Measurements from ENCODE around the gene PXYLP1.

Gene PXYLP1

DNA sequence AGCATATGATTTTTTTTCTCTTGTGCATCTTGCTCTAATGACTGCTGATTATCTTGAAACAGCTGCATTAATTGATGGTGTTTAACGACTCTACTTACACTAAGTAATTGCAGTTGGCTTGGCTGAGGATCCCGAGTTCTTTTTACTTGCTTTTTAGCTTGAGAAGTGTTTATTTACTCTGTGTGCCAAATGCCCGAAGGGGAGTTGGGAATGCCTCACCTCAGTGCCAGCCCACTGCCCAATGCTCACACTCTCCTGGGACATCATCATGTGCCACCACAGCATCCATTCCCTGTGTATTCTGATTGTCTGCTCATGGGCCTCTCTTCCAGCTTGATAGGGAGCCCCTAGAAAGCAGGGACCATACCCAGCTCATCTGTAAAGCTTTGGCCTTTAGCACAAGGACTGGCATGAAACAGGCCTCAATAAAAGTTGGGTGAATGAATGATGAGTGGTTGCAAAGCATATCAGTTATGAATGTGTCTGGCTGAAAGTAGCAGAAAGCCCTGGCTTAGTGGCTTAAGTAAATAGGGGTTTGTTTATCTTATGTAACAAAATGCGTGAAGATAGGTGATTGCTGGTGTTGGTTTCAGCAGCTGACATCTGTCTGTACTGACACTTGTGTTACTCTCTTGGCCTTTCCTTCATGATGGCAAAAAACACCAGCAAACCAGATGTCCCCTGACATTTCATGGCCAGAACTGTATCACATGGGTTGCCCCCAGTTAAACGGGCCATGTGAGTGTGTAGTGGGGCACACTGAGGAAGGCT lies 8.1 kb downstream of the PXYLP1 start:
- Mint-ChIP-seq H3K27ac (no peak overlapping the region), H3K4me3 (peak overlapping the region; percentile 41), H3K9me3 (no peaks in the 10 kb centered on the region), H3K27me3 (no peaks in the 10 kb centered on the region), H3K4me1 (peaks cover 73% of the 10 kb centered on the region), H3K36me3 (no peaks in the 10 kb centered on the region)

DNA sequence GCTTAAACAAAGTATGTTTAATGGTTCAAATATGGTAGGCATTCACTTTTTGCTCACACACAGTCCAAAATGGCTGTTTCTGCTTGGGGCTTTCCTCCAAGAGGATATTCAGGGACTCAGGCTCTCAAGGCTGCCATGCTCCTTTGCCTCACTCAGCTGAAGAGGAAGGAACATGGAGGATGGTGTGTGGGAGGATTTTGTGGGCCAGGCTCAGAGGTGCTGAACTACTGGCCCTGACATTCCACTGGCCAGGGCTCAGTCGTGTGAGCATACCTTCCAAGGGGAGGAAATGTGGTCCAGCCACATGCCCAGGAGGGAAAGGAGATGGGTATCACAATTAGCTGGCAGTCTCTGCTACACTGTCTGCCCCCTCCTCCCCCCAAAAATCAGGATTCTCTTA lies 8.7 kb downstream of the PXYLP1 start:
- Mint-ChIP-seq H3K4me1 (peaks cover 69% of the 10 kb centered on the region), H3K27ac (no peak overlapping the region), H3K36me3 (no peaks in the 10 kb centered on the region), H3K9me3 (no peaks in the 10 kb centered on the region), H3K4me3 (no peak overlapping the region), H3K27me3 (no peaks in the 10 kb centered on the region)

- Mint-ChIP-seq H3K9me3 (no peaks in the 10 kb centered on the region), H3K27me3 (no peaks in the 10 kb centered on the region), H3K4me3 (no peak overlapping the region), H3K4me1 (peaks cover 65% of the 10 kb centered on the region), H3K27ac (peak overlapping the region; percentile 14), H3K36me3 (no peaks in the 10 kb centered on the region)
These were observed 9.3 kb downstream of the PXYLP1 start for GRCh38 chr3:141240687-141241615.

GRCh38 chr3:141241616-141242376 lies 10.2 kb downstream of the PXYLP1 start:
- Mint-ChIP-seq H3K27me3 (no peaks in the 10 kb centered on the region), H3K4me1 (peaks cover 58% of the 10 kb centered on the region), H3K9me3 (no peaks in the 10 kb centered on the region), H3K36me3 (no peaks in the 10 kb centered on the region), H3K27ac (peak overlapping the region; percentile 14), H3K4me3 (no peak overlapping the region)

- Mint-ChIP-seq H3K36me3 (no peaks in the 10 kb centered on the region), H3K4me1 (peaks cover 51% of the 10 kb centered on the region), H3K9me3 (no peaks in the 10 kb centered on the region), H3K27me3 (no peaks in the 10 kb centered on the region), H3K4me3 (peak overlapping the region; percentile 56), H3K27ac (peak overlapping the region; percentile 86)
These were observed 10.9 kb downstream of the PXYLP1 start for GRCh38 chr3:141242377-141243092.

GRCh38 chr3:141243271-141243707 lies 11.7 kb downstream of the PXYLP1 start:
- Mint-ChIP-seq H3K4me1 (peaks cover 43% of the 10 kb centered on the region), H3K36me3 (no peaks in the 10 kb centered on the region), H3K9me3 (no peaks in the 10 kb centered on the region), H3K4me3 (peak overlapping the region; percentile 56), H3K27me3 (no peaks in the 10 kb centered on the region), H3K27ac (peak overlapping the region; percentile 86)

DNA sequence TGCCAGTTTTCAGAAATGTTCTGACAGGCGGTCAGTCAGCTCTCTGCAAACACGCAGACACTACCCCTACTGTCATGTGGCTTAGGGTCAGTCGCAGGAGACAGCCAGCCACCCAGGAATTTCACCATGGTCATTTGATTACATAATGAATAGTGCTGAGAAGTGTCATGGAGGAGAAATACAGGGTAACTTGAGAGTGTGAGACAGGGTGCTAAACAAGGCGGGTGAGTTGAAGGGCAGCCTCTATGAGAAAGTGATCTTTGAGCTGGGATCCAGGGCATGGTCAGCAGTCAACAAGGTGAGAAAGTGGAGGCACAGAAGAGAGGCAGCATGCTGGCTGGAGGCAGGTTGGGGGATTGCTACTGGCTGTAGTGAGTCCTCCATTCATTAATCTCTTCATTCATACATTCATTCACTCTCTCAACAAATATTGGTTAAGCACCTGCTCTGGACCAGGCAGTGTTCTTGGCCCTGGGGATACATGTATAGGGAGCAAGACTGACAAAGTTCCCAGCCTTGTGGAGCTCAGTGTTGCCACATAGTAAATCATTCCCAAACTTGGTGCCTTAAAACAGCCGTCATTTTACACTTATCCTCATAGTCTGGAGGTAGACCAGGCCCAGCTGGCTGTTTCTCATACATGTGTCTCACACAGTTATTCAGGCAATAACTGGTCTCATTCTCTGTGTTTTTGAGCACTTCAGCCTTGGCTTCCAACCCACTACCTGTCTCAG lies 14.8 kb downstream of the PXYLP1 start:
- Mint-ChIP-seq H3K27me3 (no peaks in the 10 kb centered on the region), H3K36me3 (no peaks in the 10 kb centered on the region), H3K4me1 (peaks cover 26% of the 10 kb centered on the region), H3K9me3 (no peaks in the 10 kb centered on the region), H3K27ac (no peak overlapping the region), H3K4me3 (no peak overlapping the region)

- H3K36me3 Mint-ChIP-seq, result no peaks in the 10 kb centered on the region
- H3K9me3 Mint-ChIP-seq, result no peaks in the 10 kb centered on the region
- no peaks in the 10 kb centered on the region for H3K27me3 Mint-ChIP-seq
- H3K4me1 Mint-ChIP-seq, result peaks cover 21% of the 10 kb centered on the region
- H3K4me3 Mint-ChIP-seq, result no peak overlapping the region
- no peak overlapping the region for H3K27ac Mint-ChIP-seq
These were observed 15.3 kb downstream of the PXYLP1 start for GRCh38 chr3:141246958-141247301.

- no peaks in the 10 kb centered on the region for H3K36me3 Mint-ChIP-seq
- no peaks in the 10 kb centered on the region for H3K9me3 Mint-ChIP-seq
- no peak overlapping the region for H3K4me3 Mint-ChIP-seq
- no peak overlapping the region for H3K27ac Mint-ChIP-seq
- H3K27me3 Mint-ChIP-seq, result no peaks in the 10 kb centered on the region
- H3K4me1 Mint-ChIP-seq, result peaks cover 14% of the 10 kb centered on the region
These were observed 16.4 kb downstream of the PXYLP1 start for GRCh38 chr3:141248064-141248463.

GRCh38 chr3:141249041-141249440 lies 17.4 kb downstream of the PXYLP1 start:
- Mint-ChIP-seq H3K36me3 (no peaks in the 10 kb centered on the region), H3K4me3 (no peak overlapping the region), H3K27me3 (no peaks in the 10 kb centered on the region), H3K4me1 (peaks cover 11% of the 10 kb centered on the region), H3K27ac (no peak overlapping the region), H3K9me3 (no peaks in the 10 kb centered on the region)

DNA sequence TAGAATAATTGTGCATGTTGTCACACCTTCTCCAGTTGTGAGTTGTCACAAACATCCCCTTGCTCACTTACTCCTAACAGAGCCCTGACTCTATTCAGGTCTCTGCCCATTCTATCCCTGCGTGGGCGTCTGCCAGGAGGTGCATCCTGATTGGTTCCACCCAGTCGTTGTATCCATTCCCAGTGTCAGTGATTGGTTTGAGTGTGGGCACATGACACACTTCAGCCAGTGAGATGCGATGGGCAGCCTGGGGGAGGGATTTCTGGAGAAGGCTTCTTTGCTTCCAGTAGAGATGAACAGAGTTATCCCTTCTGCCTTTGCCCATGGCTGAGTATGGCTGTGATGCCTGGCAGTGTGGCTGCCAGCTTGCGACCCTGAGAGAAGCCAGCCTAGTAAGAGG lies 18.7 kb downstream of the PXYLP1 start:
- no peak overlapping the region for H3K27ac Mint-ChIP-seq
- no peaks in the 10 kb centered on the region for H3K27me3 Mint-ChIP-seq
- peaks cover 14% of the 10 kb centered on the region for H3K4me1 Mint-ChIP-seq
- H3K36me3 Mint-ChIP-seq, result no peaks in the 10 kb centered on the region
- H3K4me3 Mint-ChIP-seq, result no peak overlapping the region
- no peaks in the 10 kb centered on the region for H3K9me3 Mint-ChIP-seq

- H3K4me3 Mint-ChIP-seq, result no peak overlapping the region
- no peaks in the 10 kb centered on the region for H3K27me3 Mint-ChIP-seq
- H3K9me3 Mint-ChIP-seq, result no peaks in the 10 kb centered on the region
- peaks cover 19% of the 10 kb centered on the region for H3K4me1 Mint-ChIP-seq
- H3K36me3 Mint-ChIP-seq, result no peaks in the 10 kb centered on the region
- H3K27ac Mint-ChIP-seq, result no peak overlapping the region
These were observed 19.2 kb downstream of the PXYLP1 start for GRCh38 chr3:141250828-141251227.

DNA sequence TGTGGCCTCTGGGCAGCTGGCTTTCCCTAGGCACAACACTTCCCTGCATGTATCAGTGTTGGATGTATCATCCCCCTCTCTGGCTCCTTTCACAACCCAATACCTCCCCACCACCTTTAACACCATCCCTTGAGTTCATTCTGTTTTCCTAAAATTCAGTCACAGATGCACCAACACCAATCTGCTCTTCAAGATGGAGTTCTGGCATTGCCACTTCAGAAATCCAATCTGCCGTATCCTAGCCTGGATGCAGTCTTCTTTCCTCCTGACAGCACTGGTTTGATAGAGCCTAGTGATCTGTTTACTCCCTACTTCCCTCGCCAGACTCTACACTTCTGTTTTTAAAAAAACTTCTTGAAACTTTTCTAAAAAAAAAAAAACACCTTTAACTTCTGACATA lies 21.7 kb downstream of the PXYLP1 start:
- Mint-ChIP-seq H3K4me3 (no peak overlapping the region), H3K9me3 (no peaks in the 10 kb centered on the region), H3K27me3 (no peaks in the 10 kb centered on the region), H3K4me1 (peaks cover 28% of the 10 kb centered on the region), H3K36me3 (no peaks in the 10 kb centered on the region), H3K27ac (peak overlapping the region; percentile 1)

- peaks cover 27% of the 10 kb centered on the region for H3K4me1 Mint-ChIP-seq
- no peaks in the 10 kb centered on the region for H3K27me3 Mint-ChIP-seq
- H3K27ac Mint-ChIP-seq, result peak overlapping the region; percentile 1
- no peaks in the 10 kb centered on the region for H3K9me3 Mint-ChIP-seq
- H3K4me3 Mint-ChIP-seq, result no peak overlapping the region
- H3K36me3 Mint-ChIP-seq, result no peaks in the 10 kb centered on the region
These were observed 22.2 kb downstream of the PXYLP1 start for GRCh38 chr3:141253811-141254210.

Data from activated naive CD4-positive, alpha-beta T cell treated with anti-CD3 and anti-CD28 coated beads, Interleukin-2, amount 50 U/mL, for 24 hours (primary cell).